ENCODE measurements around the gene NEURL1.

DNA sequence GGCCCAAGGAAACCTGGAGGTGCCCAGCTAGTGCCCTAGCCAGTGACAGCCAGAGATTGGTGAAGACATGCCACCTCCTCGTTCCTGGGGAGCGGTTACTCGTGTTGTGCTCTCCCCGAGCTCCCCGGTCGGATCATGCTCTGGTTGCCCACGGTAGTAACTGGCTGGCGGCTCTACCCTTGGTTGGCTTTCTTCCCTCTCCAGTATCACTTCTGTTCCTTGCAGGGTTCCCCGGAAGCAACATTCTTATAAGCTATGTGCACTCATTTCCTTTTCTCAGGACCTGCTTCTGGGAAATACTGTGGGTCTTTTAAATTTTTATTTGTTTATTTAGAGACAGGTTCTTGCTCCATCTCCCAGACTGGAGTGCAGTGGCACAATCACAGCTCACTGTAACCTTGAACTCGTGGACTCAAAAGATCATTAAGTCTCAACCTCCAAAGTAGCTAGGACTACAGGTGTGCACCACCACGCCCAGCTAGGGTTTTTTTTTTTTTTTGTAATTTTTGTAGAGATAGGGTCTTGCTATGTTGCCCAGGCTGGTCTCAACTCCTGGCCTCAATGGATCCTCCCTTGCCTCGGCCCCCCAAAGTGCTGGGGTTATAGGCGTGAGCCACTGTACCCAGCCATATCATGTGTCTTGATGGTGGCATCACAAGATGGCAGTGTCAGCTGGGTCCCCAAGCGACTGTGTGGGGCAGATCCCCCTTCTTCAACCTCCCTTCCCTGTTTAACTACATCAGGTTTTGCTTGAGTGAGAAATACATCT is 27.9 kb upstream of the NEURL1 start:
- TF ChIP-seq EZH2 (IDR thresholded peaks at IDR 0.05; ENCODE audit: insufficient read depth, poor library complexity, severe bottlenecking) (no peak), EZH2phosphoT487 (IDR thresholded peaks at IDR 0.05; ENCODE audit: insufficient read depth, low read depth) (no peak)

Data from GM23248 (cell line).